Small intestine (tissue), 16 donors: ENCODE data around the gene RNF145. TPM values are rescaled to one million over a fixed set of nuclear protein-coding genes. Genes with fewer than 3 reads are reported as not detected.

Source experiments
- DNase-seq, 2 donors: peaks; one replicate each; pipeline versions ENCODE4 v3.0.0 to v3.0.0-alpha.2; 2013
- FAIRE-seq: peaks from 2 replicates; lab custom pipeline; 2012; peaks lifted over from hg19 to GRCh38; lab: Jason Lieb, UNC
- H3K27ac ChIP-seq, 3 donors: one replicate each; pipeline ENCODE4 v1.5.1; 2013; ENCODE audit warnings: low read length in 2 of 3, mild to moderate bottlenecking in 2 of 3, control low read depth in 1 of 3, inconsistent platforms in 1 of 3, low read depth in 1 of 3, moderate library complexity in 1 of 3
- H3K27me3 ChIP-seq, 3 donors: one replicate each; pipeline ENCODE4 v1.6.1; 2013; ENCODE audit warnings: low read length in 3 of 3, inconsistent platforms in 1 of 3; ENCODE audit not compliant: control insufficient read depth in 3 of 3, insufficient read depth in 3 of 3
- H3K36me3 ChIP-seq, 3 donors: one replicate each; pipeline ENCODE4 v1.6.1; 2013; ENCODE audit warnings: low read length in 3 of 3, inconsistent platforms in 1 of 3, low read depth in 1 of 3, mild to moderate bottlenecking in 1 of 3, moderate library complexity in 1 of 3; ENCODE audit not compliant: control insufficient read depth in 3 of 3, insufficient read depth in 2 of 3
- H3K4me1 ChIP-seq, 3 donors: one replicate each; pipeline ENCODE4 v1.6.1; 2013; ENCODE audit warnings: low read length in 2 of 3, inconsistent platforms in 1 of 3, low read depth in 1 of 3, mild to moderate bottlenecking in 1 of 3, moderate library complexity in 1 of 3; ENCODE audit not compliant: control insufficient read depth in 3 of 3, insufficient read depth in 2 of 3
- H3K4me3 ChIP-seq, 3 donors: one replicate each; pipeline ENCODE4 v1.5.1; 2013; ENCODE audit warnings: low read length in 3 of 3, control low read depth in 1 of 3, inconsistent platforms in 1 of 3, low read depth in 1 of 3, mild to moderate bottlenecking in 1 of 3, moderate library complexity in 1 of 3
- H3K9me3 ChIP-seq, 2 donors: one replicate each; pipeline ENCODE4 v1.6.1; 2013; ENCODE audit warnings: low read depth in 1 of 2, low read length in 1 of 2; ENCODE audit not compliant: control insufficient read depth in 2 of 2, insufficient read depth in 1 of 2
- WGBS, 3 donors: extraction: QIAGEN DNeasy Blood & Tissue Kit; methylation state at CpG; one replicate each; pipeline ENCODE4 v1.1.7; 2013; 5-methylcytosine and 5-hydroxymethylcytosine counted together
- long read RNA-seq, 10 donors: transcript quantifications; one replicate each; lab custom pipeline, GENCODE V29; 2026
- polyA plus RNA-seq, 4 donors: library from polyadenylated mRNA; stranded (reverse) in 3 of 4; unstranded in 1 of 4; fragments of 200-250 nt in 3 of 4; fragments of 120-200 nt in 1 of 4; gene quantifications; one replicate each; pipeline versions ENCODE4 v1.2.1 to v1.2.3, GENCODE V29; 2013
- donor health status: healthy with polysubstance abuse.
- donor health status: control.
- donor health status: control.
- donor health status: Bipolar disorder and iron deficiency.
- donor health status: healthy.

RNF145 gene
- polyA plus RNA-seq: 10 to 100 TPM in 3 of 4 donors, 1 to 10 TPM in 1; 6.5 to 47.3 (median 23.1) TPM
- long read RNA-seq, donor 1, transcript RNF145-202 (11 exons, 3,613 nt): major isoform, 6 of 15 reads
- long read RNA-seq, donor 1, partial matches to known transcripts: 6 of 15 reads
- long read RNA-seq, donor 1, other reads (novel, unspliced or antisense): 0 of 15 reads
- long read RNA-seq, donor 2, partial matches to known transcripts: 0 of 2 reads
- long read RNA-seq, donor 2, other reads (novel, unspliced or antisense): 0 of 2 reads
- long read RNA-seq, donor 3, partial matches to known transcripts: 7 of 13 reads
- long read RNA-seq, donor 3, other reads (novel, unspliced or antisense): 0 of 13 reads
- long read RNA-seq, donor 4: 0 reads
- long read RNA-seq, donor 5, partial matches to known transcripts: 0 of 1 reads
- long read RNA-seq, donor 5, other reads (novel, unspliced or antisense): 0 of 1 reads
- long read RNA-seq, donor 6, partial matches to known transcripts: 6 of 14 reads
- long read RNA-seq, donor 6, other reads (novel, unspliced or antisense): 0 of 14 reads
- long read RNA-seq, donor 7, transcript RNF145-202 (11 exons, 3,613 nt): major isoform, 5 of 16 reads
- long read RNA-seq, donor 7, partial matches to known transcripts: 6 of 16 reads
- long read RNA-seq, donor 7, other reads (novel, unspliced or antisense): 0 of 16 reads
- long read RNA-seq, donor 8, partial matches to known transcripts: 0 of 1 reads
- long read RNA-seq, donor 8, other reads (novel, unspliced or antisense): 0 of 1 reads
- long read RNA-seq, donor 9, partial matches to known transcripts: 0 of 1 reads
- long read RNA-seq, donor 9, other reads (novel, unspliced or antisense): 0 of 1 reads
- long read RNA-seq, donor 10, transcript RNF145-202 (11 exons, 3,613 nt): major isoform, 8 of 19 reads
- long read RNA-seq, donor 10, partial matches to known transcripts: 8 of 19 reads
- long read RNA-seq, donor 10, other reads (novel, unspliced or antisense): 0 of 19 reads

- H3K27ac ChIP-seq: peak within 1 kb of the TSS; percentile 76 to 97 (median 91)
- H3K4me3 ChIP-seq: peak within 1 kb of the TSS; percentile 73 to 96 (median 93)
- DNase-seq: peak; percentile 83 to 94
- peaks cover 0 to 27% (median 3%) of the 10 kb centered on the region in 3 donors for H3K4me1 ChIP-seq
- WGBS, 3 donors: 0 to 1% (median 1%) methylated on average over 30 to 65 of the region's 65 CpGs
- FAIRE-seq: no peak
- no peaks in the 10 kb centered on the region for H3K36me3 ChIP-seq
- no peaks in the 10 kb centered on the region for H3K27me3 ChIP-seq
- no peaks in the 10 kb centered on the region for H3K9me3 ChIP-seq
Observed at GRCh38 chr5:159209438-159210209, at the start of gene RNF145. Gene RNF145, minus strand, starts transcription at chr5:159209553. Its CDS starts 5,936 bp downstream, at chr5:159203617.

GRCh38 chr5:159258361-159258760 is 49.0 kb upstream of the RNF145 start:
- peaks cover 0 to 3% (median 3%) of the 10 kb centered on the region in 3 donors for H3K4me1 ChIP-seq
- no peak overlapping the region for H3K4me3 ChIP-seq
- peaks cover 0 to 2% (median 0%) of the 10 kb centered on the region in 3 donors for H3K27me3 ChIP-seq
- no peaks in the 10 kb centered on the region for H3K9me3 ChIP-seq
- 90 to 92% (median 92%) methylated on average over 2 of the region's 2 CpGs for WGBS, 3 donors
- DNase-seq (no peak), FAIRE-seq (no peak)
- H3K27ac ChIP-seq: no peak overlapping the region
- no peaks in the 10 kb centered on the region for H3K36me3 ChIP-seq

GRCh38 chr5:159257629-159258283 is 48.4 kb upstream of the RNF145 start:
- DNase-seq (peak; percentile 2 to 60), FAIRE-seq (peak; percentile 10)
- no peak overlapping the region for H3K27ac ChIP-seq
- H3K36me3 ChIP-seq: no peaks in the 10 kb centered on the region
- peaks cover 0 to 2% (median 0%) of the 10 kb centered on the region in 3 donors for H3K27me3 ChIP-seq
- 53 to 75% (median 61%) methylated on average over 6 of the region's 6 CpGs for WGBS, 3 donors
- H3K4me1 ChIP-seq: peaks cover 0 to 3% (median 3%) of the 10 kb centered on the region in 3 donors
- no peak overlapping the region for H3K4me3 ChIP-seq
- no peaks in the 10 kb centered on the region for H3K9me3 ChIP-seq

- Histone ChIP-seq H3K4me3 (no peak overlapping the region), H3K4me1 (no peaks in the 10 kb centered on the region), H3K27me3 (peaks cover 0 to 2% (median 0%) of the 10 kb centered on the region in 3 donors), H3K9me3 (no peaks in the 10 kb centered on the region), H3K27ac (no peak overlapping the region), H3K36me3 (no peaks in the 10 kb centered on the region)
- DNase-seq: no peak
- FAIRE-seq: no peak
Observed at GRCh38 chr5:159257007-159257406, 47.7 kb upstream of the RNF145 start.

GRCh38 chr5:159252195-159252594 is 42.8 kb upstream of the RNF145 start:
- peaks cover 0 to 5% (median 2%) of the 10 kb centered on the region in 3 donors for H3K27me3 ChIP-seq
- H3K4me1 ChIP-seq: no peaks in the 10 kb centered on the region
- no peaks in the 10 kb centered on the region for H3K36me3 ChIP-seq
- WGBS, 3 donors: 18 to 92% (median 50%) methylated on average over 1 of the region's 1 CpG
- DNase-seq (no peak), FAIRE-seq (no peak)
- no peaks in the 10 kb centered on the region for H3K9me3 ChIP-seq
- H3K27ac ChIP-seq: no peak overlapping the region
- H3K4me3 ChIP-seq: no peak overlapping the region

- H3K27ac ChIP-seq: no peak overlapping the region
- H3K4me3 ChIP-seq: no peak overlapping the region
- H3K4me1 ChIP-seq: no peaks in the 10 kb centered on the region
- DNase-seq (no peak), FAIRE-seq (no peak)
- H3K9me3 ChIP-seq: no peaks in the 10 kb centered on the region
- H3K27me3 ChIP-seq: peaks cover 0 to 5% (median 2%) of the 10 kb centered on the region in 3 donors
- H3K36me3 ChIP-seq: no peaks in the 10 kb centered on the region
- 54 to 66% (median 61%) methylated on average over 2 of the region's 2 CpGs for WGBS, 3 donors
Observed at GRCh38 chr5:159249158-159249557, 39.8 kb upstream of the RNF145 start.

GRCh38 chr5:159244890-159245289 is 35.5 kb upstream of the RNF145 start:
- Histone ChIP-seq H3K9me3 (no peaks in the 10 kb centered on the region), H3K4me3 (no peak overlapping the region), H3K4me1 (no peaks in the 10 kb centered on the region), H3K27ac (no peak overlapping the region), H3K27me3 (peaks cover 0 to 5% (median 2%) of the 10 kb centered on the region in 3 donors), H3K36me3 (no peaks in the 10 kb centered on the region)
- FAIRE-seq (no peak), DNase-seq (no peak)
